Prostate gland (tissue), 2 donors: ENCODE results near the gene TOP1. TPM values are rescaled to one million over a fixed set of nuclear protein-coding genes. Genes with fewer than 3 reads are reported as not detected.

ENCODE experiments used
- DNase-seq: peaks from one replicate; pipeline ENCODE4 v3.0.0-alpha.2; 2019; ENCODE audit warnings: low spot score
- H3K27ac ChIP-seq, 2 donors: fragments of 200-600 bp; sonication (generic); 2 replicates each; pipeline ENCODE4 v1.5.1; 2017 to 2019
- H3K27me3 ChIP-seq: fragments of 200-600 bp; sonication (generic); replicated peaks from 2 replicates; pipeline ENCODE4 v1.5.1; 2019; ENCODE audit not compliant: insufficient read depth
- H3K36me3 ChIP-seq, 2 donors: fragments of 200-600 bp; sonication (generic); 1 replicate in 1 of 2; 2 replicates in 1 of 2; pipeline versions ENCODE4 v1.5.1 to v1.8.1; 2017 to 2019
- H3K4me1 ChIP-seq: fragments of 200-600 bp; sonication (generic); replicated peaks from 2 replicates; pipeline ENCODE4 v1.5.1; 2019
- H3K4me3 ChIP-seq, 2 donors: fragments of 200-600 bp; sonication (generic); 2 replicates each; pipeline ENCODE4 v1.5.1; 2017 to 2019
- H3K9me3 ChIP-seq: fragments of 200-600 bp; sonication (generic); 2 replicates; pipeline ENCODE4 v1.5.1; 2017
- POLR2A ChIP-seq: fragments of 450-650 bp; IDR thresholded peaks from one replicate; pipeline ENCODE4 v1.6.1; 2016; ENCODE audit warnings: antibody characterized with exemption, mild to moderate bottlenecking
- POLR2AphosphoS5 ChIP-seq: sonication (generic); formaldehyde crosslinking; IDR thresholded peaks from one replicate; pipeline ENCODE4 v1.6.1; 2017; ENCODE audit warnings: antibody characterized with exemption
- WGBS: methylation state at CpG from one replicate; pipeline ENCODE4 v1.1.5; 2018; 5-methylcytosine and 5-hydroxymethylcytosine counted together
- intact Hi-C: fragments of 100-400 bp; cut with DNase I; formaldehyde crosslinking; loops from one replicate; pipeline ENCODE4 v1.14.2; 2022
- total RNA-seq, 2 donors: library from RNA; depleted of rRNA; stranded (reverse); fragments of >200 nt; gene quantifications; one replicate each; pipeline ENCODE4 v1.1.0, GENCODE V29; 2016
- TF ChIP-seq, protein P1 (sequence below), 4 experiments: fragments of 200-600 bp in 2 of 4; fragments of 450-650 bp in 2 of 4; sonication (generic) in 2 of 4; IDR thresholded peaks; 1 replicate in 3 of 4; 2 replicates in 1 of 4; pipeline ENCODE4 v1.5.1; 2016 to 2019; ENCODE audit warnings: antibody characterized with exemption in 4 of 4, mild to moderate bottlenecking in 2 of 4, moderate library complexity in 2 of 4

The TOP1 gene
- total RNA-seq, 2 donors from 2014 or later = 32.3 to 36.9 TPM

DNA sequence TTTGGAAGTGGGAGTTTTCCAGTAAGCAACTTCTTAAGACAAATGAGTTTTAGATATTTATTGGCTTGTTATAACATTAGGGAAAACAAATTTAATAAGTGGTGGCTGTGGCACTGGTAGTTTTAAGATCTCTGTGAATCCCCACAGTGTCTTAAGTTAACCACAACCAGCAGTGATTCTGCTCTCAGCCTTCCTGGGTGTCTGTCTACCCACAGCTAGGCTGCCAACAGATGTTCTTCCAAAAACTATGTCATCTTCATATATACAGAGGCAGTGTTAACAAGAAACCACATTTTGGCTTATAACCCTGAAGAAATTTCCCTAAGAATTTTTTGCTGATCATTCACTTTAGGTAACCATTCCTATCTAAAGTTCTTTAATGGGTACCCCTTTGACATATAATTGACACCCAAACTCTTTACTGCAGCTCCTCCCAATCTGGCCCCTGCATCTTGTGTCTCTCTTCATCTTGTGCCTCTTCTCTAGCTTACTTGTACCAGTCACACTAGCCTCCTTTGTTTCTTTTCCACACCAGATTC lies 52.7 kb downstream of the TOP1 start:
- Histone ChIP-seq H3K9me3 (no peaks in the 10 kb centered on the region), H3K4me1 (peaks cover 2% of the 10 kb centered on the region), H3K4me3 (no peak overlapping the region), H3K36me3 (peaks cover 0 to 5% of the 10 kb centered on the region in 2 donors), H3K27me3 (no peaks in the 10 kb centered on the region), H3K27ac (no peak overlapping the region)
- no peak for TF ChIP-seq POLR2A
- TF ChIP-seq, protein P1, sequence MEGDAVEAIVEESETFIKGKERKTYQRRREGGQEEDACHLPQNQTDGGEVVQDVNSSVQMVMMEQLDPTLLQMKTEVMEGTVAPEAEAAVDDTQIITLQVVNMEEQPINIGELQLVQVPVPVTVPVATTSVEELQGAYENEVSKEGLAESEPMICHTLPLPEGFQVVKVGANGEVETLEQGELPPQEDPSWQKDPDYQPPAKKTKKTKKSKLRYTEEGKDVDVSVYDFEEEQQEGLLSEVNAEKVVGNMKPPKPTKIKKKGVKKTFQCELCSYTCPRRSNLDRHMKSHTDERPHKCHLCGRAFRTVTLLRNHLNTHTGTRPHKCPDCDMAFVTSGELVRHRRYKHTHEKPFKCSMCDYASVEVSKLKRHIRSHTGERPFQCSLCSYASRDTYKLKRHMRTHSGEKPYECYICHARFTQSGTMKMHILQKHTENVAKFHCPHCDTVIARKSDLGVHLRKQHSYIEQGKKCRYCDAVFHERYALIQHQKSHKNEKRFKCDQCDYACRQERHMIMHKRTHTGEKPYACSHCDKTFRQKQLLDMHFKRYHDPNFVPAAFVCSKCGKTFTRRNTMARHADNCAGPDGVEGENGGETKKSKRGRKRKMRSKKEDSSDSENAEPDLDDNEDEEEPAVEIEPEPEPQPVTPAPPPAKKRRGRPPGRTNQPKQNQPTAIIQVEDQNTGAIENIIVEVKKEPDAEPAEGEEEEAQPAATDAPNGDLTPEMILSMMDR (IDR thresholded peaks at IDR 0.05) = no peak
- TF ChIP-seq POLR2AphosphoS5 = no peak
- intact Hi-C loops = no loop called here
- no peak for DNase-seq

DNA sequence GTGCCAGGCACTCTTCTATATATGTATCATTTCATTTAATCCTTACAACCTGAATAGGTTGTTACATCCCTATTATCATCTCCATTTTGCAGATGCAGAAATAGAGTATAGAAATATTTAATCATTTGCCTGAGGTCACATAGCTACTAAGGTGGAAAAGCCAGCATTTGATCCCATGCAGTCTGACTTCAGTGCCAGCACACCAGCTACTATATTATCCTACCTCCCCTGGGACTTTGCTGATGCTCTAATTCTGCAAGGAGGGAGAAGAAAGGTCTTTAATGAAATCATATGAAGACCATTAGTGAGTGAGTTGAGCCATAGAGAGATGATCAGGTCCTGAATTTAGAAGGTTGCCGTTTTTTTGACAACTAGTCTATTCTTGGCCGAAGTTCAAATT lies 53.7 kb downstream of the TOP1 start:
- Histone ChIP-seq H3K4me3 (no peak overlapping the region), H3K9me3 (no peaks in the 10 kb centered on the region), H3K4me1 (peaks cover 5% of the 10 kb centered on the region), H3K27me3 (no peaks in the 10 kb centered on the region), H3K27ac (no peak overlapping the region), H3K36me3 (peaks cover 0 to 5% of the 10 kb centered on the region in 2 donors)
- TF ChIP-seq, protein P1 (IDR thresholded peaks at IDR 0.05) = no peak
- TF ChIP-seq POLR2A = no peak
- no peak for TF ChIP-seq POLR2AphosphoS5
- 83% methylated on average over 2 of the region's 2 CpGs for WGBS
- intact Hi-C loops = no loop called here
- DNase-seq = no peak

DNA sequence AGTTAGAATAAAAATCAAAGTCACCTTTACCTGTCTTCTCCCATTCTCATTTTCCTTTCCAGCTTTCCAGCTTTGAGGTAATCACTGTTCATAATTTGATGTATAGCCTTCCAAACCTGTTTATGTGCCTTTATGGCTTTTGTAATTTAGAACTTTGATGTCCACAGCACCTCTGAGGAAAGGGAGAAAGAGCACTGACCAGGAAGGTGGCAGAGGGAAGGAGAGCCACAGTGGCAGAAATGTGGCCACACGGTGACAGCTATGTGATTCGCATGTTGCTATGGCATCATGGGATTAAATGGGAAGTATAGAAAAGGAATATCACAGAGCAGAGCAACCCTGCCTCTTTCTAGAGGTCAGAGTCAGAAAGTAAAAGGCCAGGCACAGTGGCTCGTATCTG lies 57.0 kb downstream of the TOP1 start:
- TF ChIP-seq POLR2AphosphoS5 = no peak

DNA sequence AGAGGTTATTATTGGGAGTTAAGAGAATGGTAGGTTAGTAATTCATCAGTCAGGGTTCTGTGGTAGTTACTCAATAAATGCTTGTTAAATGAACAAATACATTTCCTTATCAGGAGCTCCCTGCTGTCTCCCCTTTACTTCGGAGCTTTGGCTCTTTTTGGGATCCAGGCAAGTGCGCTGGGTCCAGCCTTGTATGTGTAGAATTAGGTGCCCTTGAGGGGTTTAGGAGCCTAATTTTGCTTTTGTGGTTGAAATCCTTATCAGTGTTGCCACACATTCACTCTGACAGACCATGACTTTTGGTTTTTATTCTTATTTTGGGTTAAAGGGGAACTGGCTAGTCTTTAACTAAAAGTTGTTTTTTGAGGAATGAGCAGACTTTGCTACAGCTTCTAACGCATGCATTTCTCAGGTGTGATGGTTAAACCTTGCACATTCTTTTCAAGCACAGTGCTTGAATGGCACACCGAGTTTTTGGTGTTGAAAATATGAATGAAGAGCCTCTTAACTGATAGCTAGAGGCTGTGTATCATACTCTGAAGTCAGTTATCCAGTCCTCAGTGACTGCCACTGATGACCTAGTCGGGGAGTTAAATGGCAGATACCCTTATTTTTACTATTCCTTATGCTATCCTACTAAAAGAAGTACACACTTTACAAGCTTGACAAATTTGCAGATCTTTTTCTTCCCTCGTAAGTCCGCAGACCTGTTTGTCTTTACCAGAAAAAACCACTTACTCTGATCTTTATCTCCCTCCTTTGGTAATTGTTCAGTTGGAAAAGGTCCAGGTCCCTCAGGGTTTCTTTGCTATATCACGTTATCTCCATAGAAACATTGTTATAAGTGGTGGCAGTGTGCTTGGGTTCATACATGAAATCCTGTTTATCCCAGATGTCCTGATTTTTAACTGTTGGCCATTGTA lies 58.0 kb downstream of the TOP1 start:
- WGBS = 24% methylated on average over 8 of the region's 8 CpGs
- no peaks in the 10 kb centered on the region for H3K27me3 ChIP-seq
- intact Hi-C loops = no loop called here
- TF ChIP-seq POLR2AphosphoS5 = peak; percentile 39
- TF ChIP-seq, protein P1 (IDR thresholded peaks at IDR 0.05) = no peak
- H3K9me3 ChIP-seq = no peaks in the 10 kb centered on the region
- no peak overlapping the region for H3K4me3 ChIP-seq
- peak; percentile 33 for DNase-seq
- H3K4me1 ChIP-seq = peaks cover 5% of the 10 kb centered on the region
- peaks cover 0 to 5% of the 10 kb centered on the region in 2 donors for H3K36me3 ChIP-seq
- no peak overlapping the region for H3K27ac ChIP-seq

More for the DNA sequence above, 57.0 kb downstream of the TOP1 start:
- no peak overlapping the region for H3K4me3 ChIP-seq
- no peaks in the 10 kb centered on the region for H3K27me3 ChIP-seq
- peaks cover 5% of the 10 kb centered on the region for H3K4me1 ChIP-seq
- no peak overlapping the region for H3K27ac ChIP-seq
- H3K36me3 ChIP-seq = peaks cover 0 to 5% of the 10 kb centered on the region in 2 donors
- DNase-seq = no peak
- intact Hi-C loops = no loop called here
- no peaks in the 10 kb centered on the region for H3K9me3 ChIP-seq
- WGBS = 94% methylated on average over 3 of the region's 3 CpGs

DNA sequence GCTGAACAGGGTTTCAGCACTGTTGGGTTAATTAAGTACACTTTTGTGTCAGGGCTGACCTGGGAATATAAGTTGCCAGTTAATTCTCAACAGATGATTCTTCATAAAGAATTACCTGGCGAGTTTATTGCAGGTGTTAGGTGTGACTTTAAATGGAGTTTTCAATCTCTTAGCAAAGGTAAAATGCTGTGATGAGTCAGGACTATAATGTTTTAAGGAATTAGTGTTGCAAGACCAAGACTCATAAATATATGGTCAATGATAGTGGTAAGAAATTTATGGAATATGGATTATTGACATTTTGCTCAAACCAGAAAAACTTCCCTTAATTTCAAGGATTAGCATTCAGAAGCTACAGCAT lies 58.7 kb downstream of the TOP1 start:
- peaks cover 0 to 5% of the 10 kb centered on the region in 2 donors for H3K36me3 ChIP-seq
- TF ChIP-seq POLR2AphosphoS5 (no peak), POLR2A (no peak)
- TF ChIP-seq, protein P1 (IDR thresholded peaks at IDR 0.05) = no peak
- H3K27me3 ChIP-seq = no peaks in the 10 kb centered on the region
- no peaks in the 10 kb centered on the region for H3K9me3 ChIP-seq
- H3K4me1 ChIP-seq = peaks cover 5% of the 10 kb centered on the region
- DNase-seq = no peak
- H3K27ac ChIP-seq = no peak overlapping the region
- 33% methylated on average over 1 of the region's 1 CpG for WGBS
- no peak overlapping the region for H3K4me3 ChIP-seq
- intact Hi-C loops = no loop called here
